DOHH2 (cell line): ENCODE results near the gene SMPD1.

Source experiments
- CTCF ChIP-seq: fragments of 200-600 bp; sonication (generic); IDR thresholded peaks from one replicate; pipeline ENCODE4 v1.5.1; 2014; ENCODE audit warnings: antibody characterized with exemption, mild to moderate bottlenecking, low read depth, low read length; ENCODE audit not compliant: poor library complexity, severe bottlenecking
- EZH2phosphoT487 ChIP-seq: fragments of 200-600 bp; sonication (generic); IDR thresholded peaks from 2 replicates; pipeline ENCODE4 v1.6.1; 2017; ENCODE audit warnings: borderline replicate concordance, mild to moderate bottlenecking, antibody characterized with exemption, low read length, moderate library complexity, mixed read lengths

GRCh38 chr11:6405846-6406245 lies 15.6 kb downstream of the SMPD1 start:
- TF ChIP-seq CTCF (no peak), EZH2phosphoT487 (no peak)
